Activated CD4-positive, alpha-beta T cell treated with anti-CD3 and anti-CD28 coated beads, Interleukin-2, Interleukin-6, amounts not matched to agents 100 ng/mL and 50 ng/mL, durations not matched to agents 16 hours and 8 hours (primary cell): ENCODE results near the gene CAPS.

Experiments
- DNase-seq: peaks from one replicate; pipeline ENCODE4 v3.0.0-alpha.2; 2020

Gene CAPS

GRCh38 chr19:5892772-5893275 lies 21.2 kb upstream of the CAPS start:
- no peak for DNase-seq

GRCh38 chr19:5893296-5893903 lies 20.7 kb upstream of the CAPS start:
- no peak for DNase-seq

- DNase-seq: no peak
These were observed 19.9 kb upstream of the CAPS start for GRCh38 chr19:5893907-5894703.

GRCh38 chr19:5894704-5895349 lies 19.2 kb upstream of the CAPS start:
- no peak for DNase-seq

- no peak for DNase-seq
These were observed 18.6 kb upstream of the CAPS start for GRCh38 chr19:5895409-5895808.

GRCh38 chr19:5895890-5896289 lies 18.2 kb upstream of the CAPS start:
- DNase-seq: no peak

GRCh38 chr19:5896365-5897076 lies 17.5 kb upstream of the CAPS start:
- DNase-seq: no peak

- no peak for DNase-seq
These were observed 16.7 kb upstream of the CAPS start for GRCh38 chr19:5897189-5897969.

- DNase-seq: no peak
These were observed 14.1 kb upstream of the CAPS start for GRCh38 chr19:5899728-5900526.

- no peak for DNase-seq
These were observed 13.1 kb upstream of the CAPS start for GRCh38 chr19:5900976-5901375.

- DNase-seq: no peak
These were observed 10.9 kb upstream of the CAPS start for GRCh38 chr19:5903056-5903623.

GRCh38 chr19:5903624-5904351 lies 10.3 kb upstream of the CAPS start, which contains the start of gene NDUFA11:
Gene NDUFA11, minus strand, starts transcription at chr19:5903790. Its CDS starts 82 bp downstream, at chr19:5903708.
- DNase-seq: peak; percentile 97

GRCh38 chr19:5904352-5905113 lies 9.5 kb upstream of the CAPS start, which contains the start of gene VMAC:
Gene VMAC, plus strand, starts transcription at chr19:5904872. Its CDS starts 19 bp downstream, at chr19:5904891.
- peak; percentile 100 for DNase-seq

GRCh38 chr19:5905114-5905778 lies 8.8 kb upstream of the CAPS start:
- no peak for DNase-seq

GRCh38 chr19:5907241-5907640 lies 6.8 kb upstream of the CAPS start:
- DNase-seq: no peak

GRCh38 chr19:5908773-5909442 lies 5.1 kb upstream of the CAPS start:
- no peak for DNase-seq

GRCh38 chr19:5910638-5910907 lies 3.5 kb upstream of the CAPS start:
- DNase-seq: no peak

GRCh38 chr19:5911366-5911765 lies 2.7 kb upstream of the CAPS start:
- no peak for DNase-seq
